DMS 273 (cell line): Measurements from ENCODE around the gene DPAGT1.
A peak's percentile ranks its signal among the peaks of the same experiment; 100 is the strongest.
"Not testable (repeated sequence)": the region's sequence is repeated elsewhere in the genome, so short reads cannot be mapped to it uniquely, and the experiment has no call there.

Experiments
- DNase-seq: peaks from one replicate; lab custom pipeline; 2025; ENCODE audit not compliant: unreplicated experiment; lab: John Stamatoyannopoulos, UW

Gene DPAGT1

GRCh38 chr11:119059128-119059527 lies 42.5 kb downstream of the DPAGT1 start:
- DNase-seq, result not testable (repeated sequence)

- DNase-seq, result peak; percentile 97
These were observed 44.5 kb downstream of the DPAGT1 start, which contains the start of gene HYOU1 for GRCh38 chr11:119057000-119057769. Gene HYOU1, minus strand, starts transcription at chr11:119057205. Its CDS starts 1,045 bp downstream, at chr11:119056160.

DNA sequence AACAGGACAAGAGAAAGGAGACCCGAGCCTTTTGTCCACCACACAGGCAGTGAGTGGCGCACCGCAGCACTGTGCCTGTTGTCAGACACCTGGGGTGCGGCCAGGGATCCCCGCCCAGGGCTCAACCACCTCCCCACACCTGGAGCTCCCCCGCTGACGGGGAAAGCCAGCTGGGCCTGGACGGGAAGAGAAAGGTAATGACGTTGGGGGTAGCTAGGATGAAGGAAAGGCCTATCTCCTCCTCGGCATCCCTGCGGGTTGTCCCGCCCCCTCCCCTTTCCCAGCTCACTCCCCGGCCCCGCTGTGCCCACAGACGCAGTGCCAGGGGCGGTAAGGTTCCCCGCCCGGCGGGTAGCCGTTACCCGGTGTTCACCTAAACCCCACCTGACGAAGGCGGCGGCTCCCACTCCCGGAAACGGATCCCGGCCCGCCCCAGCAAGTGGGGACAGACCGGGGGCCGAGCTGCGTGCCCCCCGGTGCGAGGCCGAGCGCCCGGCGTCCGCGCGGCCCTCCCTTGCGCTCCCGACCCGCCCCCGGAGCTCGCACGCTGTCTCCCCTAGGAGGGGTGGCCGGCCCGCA lies 45.1 kb downstream of the DPAGT1 start:
- peak; percentile 42 for DNase-seq

GRCh38 chr11:119055901-119056300 lies 45.8 kb downstream of the DPAGT1 start:
- DNase-seq, result peak; percentile 45

DNA sequence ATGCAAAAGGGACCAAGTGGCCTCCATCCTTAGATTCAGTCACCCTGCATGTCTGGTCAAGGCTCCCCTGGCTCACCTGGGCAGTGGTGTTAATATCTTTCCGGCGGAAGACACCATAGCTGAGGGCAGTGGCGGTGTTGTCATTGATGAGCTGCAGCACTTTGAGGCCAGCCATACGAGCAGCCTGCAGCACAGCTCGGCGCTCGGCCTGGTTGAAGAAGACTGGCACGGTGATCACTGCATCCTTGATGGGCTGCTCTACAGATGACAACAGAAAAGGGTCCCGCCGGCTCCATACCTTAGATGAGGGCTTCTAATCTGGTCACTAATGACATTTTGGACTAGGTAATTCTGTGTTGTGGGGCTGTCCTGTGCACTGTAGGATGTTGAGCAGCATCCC lies 47.2 kb downstream of the DPAGT1 start:
- no peak for DNase-seq

GRCh38 chr11:119052163-119052814 lies 49.4 kb downstream of the DPAGT1 start:
- DNase-seq, result no peak

GRCh38 chr11:119051440-119052162 lies 50.1 kb downstream of the DPAGT1 start:
- no peak for DNase-seq

- DNase-seq, result no peak
These were observed 52.6 kb downstream of the DPAGT1 start for GRCh38 chr11:119049081-119049480.

- no peak for DNase-seq
These were observed 53.0 kb downstream of the DPAGT1 start for GRCh38 chr11:119048644-119049043.

- no peak for DNase-seq
These were observed 54.4 kb downstream of the DPAGT1 start for GRCh38 chr11:119047205-119047604.
